ENCODE measurements around the gene CEMIP.

DNA sequence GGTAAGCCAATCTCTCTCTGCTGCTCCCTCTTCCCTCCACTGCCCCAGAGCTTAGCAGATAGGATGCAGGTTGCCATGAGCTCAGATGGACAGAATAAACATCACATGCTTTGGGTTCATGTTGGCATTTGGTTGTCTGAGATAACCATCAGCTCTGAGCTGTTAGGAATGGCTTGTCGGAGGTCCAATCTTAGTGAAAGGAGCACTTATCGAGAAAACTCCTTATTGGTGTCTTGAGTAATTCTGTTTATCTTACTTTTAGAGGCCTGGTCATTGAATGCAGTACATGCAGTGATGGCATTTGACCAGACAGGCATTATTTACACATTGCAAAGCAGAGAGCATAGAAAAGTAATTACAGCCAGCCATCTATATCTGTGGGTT lies 99.7 kb downstream of the CEMIP start:
- TF ChIP-seq EZH2 (IDR thresholded peaks at IDR 0.05; ENCODE audit: borderline replicate concordance) (no peak), EZH2phosphoT487 (IDR thresholded peaks at IDR 0.05; ENCODE audit: low read depth, severe bottlenecking, unreplicated experiment) (no peak)
- TF ChIP-seq, protein P1, sequence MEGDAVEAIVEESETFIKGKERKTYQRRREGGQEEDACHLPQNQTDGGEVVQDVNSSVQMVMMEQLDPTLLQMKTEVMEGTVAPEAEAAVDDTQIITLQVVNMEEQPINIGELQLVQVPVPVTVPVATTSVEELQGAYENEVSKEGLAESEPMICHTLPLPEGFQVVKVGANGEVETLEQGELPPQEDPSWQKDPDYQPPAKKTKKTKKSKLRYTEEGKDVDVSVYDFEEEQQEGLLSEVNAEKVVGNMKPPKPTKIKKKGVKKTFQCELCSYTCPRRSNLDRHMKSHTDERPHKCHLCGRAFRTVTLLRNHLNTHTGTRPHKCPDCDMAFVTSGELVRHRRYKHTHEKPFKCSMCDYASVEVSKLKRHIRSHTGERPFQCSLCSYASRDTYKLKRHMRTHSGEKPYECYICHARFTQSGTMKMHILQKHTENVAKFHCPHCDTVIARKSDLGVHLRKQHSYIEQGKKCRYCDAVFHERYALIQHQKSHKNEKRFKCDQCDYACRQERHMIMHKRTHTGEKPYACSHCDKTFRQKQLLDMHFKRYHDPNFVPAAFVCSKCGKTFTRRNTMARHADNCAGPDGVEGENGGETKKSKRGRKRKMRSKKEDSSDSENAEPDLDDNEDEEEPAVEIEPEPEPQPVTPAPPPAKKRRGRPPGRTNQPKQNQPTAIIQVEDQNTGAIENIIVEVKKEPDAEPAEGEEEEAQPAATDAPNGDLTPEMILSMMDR (IDR thresholded peaks at IDR 0.05; ENCODE audit: poor library complexity), result no peak
